ENCODE data around the gene LUC7L3.

DNA sequence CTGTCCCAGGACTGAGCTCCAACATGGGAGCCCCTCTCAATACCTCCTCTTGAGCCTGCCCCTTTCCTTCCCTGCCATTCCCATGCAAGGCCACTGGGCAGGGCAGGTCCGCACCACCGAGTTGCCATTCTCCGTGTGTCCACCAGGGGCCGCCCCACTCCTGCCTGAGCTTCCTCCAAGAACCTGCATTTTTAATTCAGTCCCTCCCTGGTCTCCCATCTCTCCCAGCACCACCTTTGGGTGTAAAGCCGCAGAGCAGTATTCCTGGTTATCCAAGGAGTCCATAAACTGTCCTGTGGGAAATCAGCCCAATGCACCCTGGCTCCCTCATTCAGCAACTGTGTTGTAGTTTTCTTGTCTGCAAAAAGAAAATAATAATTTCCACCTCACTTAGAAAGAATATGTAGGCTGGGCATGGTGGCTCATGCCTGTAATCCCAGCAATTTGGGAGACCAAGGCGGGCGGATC is 63.8 kb downstream of the LUC7L3 start:
- TF ChIP-seq, protein P1, sequence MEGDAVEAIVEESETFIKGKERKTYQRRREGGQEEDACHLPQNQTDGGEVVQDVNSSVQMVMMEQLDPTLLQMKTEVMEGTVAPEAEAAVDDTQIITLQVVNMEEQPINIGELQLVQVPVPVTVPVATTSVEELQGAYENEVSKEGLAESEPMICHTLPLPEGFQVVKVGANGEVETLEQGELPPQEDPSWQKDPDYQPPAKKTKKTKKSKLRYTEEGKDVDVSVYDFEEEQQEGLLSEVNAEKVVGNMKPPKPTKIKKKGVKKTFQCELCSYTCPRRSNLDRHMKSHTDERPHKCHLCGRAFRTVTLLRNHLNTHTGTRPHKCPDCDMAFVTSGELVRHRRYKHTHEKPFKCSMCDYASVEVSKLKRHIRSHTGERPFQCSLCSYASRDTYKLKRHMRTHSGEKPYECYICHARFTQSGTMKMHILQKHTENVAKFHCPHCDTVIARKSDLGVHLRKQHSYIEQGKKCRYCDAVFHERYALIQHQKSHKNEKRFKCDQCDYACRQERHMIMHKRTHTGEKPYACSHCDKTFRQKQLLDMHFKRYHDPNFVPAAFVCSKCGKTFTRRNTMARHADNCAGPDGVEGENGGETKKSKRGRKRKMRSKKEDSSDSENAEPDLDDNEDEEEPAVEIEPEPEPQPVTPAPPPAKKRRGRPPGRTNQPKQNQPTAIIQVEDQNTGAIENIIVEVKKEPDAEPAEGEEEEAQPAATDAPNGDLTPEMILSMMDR (IDR thresholded peaks at IDR 0.05; ENCODE audit: low read length) = peak; percentile 99
- TF ChIP-seq EZH2 (optimal IDR thresholded peaks at IDR 0.05; ENCODE audit: low read depth, low read length) = no peak
- no peak for TF ChIP-seq EZH2phosphoT487 (IDR thresholded peaks at IDR 0.05; ENCODE audit: low read length)

Measured in MM.1S (cell line).